ENCODE data around the gene ZMPSTE24. TPM values are rescaled to one million over a fixed set of nuclear protein-coding genes. Genes with fewer than 3 reads are reported as not detected.

ZMPSTE24 gene
- total RNA-seq, 1 donor from 2014 or later: 18.6 TPM

DNA sequence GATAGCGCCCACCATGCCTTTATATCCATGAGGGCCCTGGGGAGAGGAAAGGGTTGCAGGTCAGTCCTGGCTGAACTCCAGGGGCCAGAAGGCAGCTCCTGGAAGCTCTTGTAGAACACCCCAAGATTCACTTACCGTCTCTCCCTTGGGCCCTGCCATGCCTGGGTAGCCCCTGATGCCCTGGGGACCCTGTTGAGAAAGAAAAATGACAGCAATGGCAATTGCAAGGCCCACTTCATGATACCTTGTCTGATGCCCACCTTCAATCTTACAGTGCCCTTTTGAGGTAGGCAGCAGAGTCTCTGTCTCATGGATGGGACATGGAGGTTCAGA lies 52.1 kb downstream of the ZMPSTE24 start:
- TF ChIP-seq, protein P1, sequence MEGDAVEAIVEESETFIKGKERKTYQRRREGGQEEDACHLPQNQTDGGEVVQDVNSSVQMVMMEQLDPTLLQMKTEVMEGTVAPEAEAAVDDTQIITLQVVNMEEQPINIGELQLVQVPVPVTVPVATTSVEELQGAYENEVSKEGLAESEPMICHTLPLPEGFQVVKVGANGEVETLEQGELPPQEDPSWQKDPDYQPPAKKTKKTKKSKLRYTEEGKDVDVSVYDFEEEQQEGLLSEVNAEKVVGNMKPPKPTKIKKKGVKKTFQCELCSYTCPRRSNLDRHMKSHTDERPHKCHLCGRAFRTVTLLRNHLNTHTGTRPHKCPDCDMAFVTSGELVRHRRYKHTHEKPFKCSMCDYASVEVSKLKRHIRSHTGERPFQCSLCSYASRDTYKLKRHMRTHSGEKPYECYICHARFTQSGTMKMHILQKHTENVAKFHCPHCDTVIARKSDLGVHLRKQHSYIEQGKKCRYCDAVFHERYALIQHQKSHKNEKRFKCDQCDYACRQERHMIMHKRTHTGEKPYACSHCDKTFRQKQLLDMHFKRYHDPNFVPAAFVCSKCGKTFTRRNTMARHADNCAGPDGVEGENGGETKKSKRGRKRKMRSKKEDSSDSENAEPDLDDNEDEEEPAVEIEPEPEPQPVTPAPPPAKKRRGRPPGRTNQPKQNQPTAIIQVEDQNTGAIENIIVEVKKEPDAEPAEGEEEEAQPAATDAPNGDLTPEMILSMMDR (IDR thresholded peaks at IDR 0.05): no peak
- DNase-seq (no peak), ATAC-seq (ENCODE audit: low read depth) (no peak)
- Mint-ChIP-seq H3K27ac (no peak overlapping the region), H3K9me3 (no peaks in the 10 kb centered on the region), H3K4me3 (no peak overlapping the region), H3K36me3 (ENCODE audit: low read depth) (no peaks in the 10 kb centered on the region), H3K27me3 (no peaks in the 10 kb centered on the region), H3K4me1 (peaks cover 37% of the 10 kb centered on the region)
- intact Hi-C loops (cut with micrococcal nuclease): loop anchor here (10.0 kb wide), 1 partner anchor 385 kb away; the partner anchor contains the start of gene NFYC
- ChIA-PET CTCF (no interaction called here), POLR2A (no interaction called here)

DNA sequence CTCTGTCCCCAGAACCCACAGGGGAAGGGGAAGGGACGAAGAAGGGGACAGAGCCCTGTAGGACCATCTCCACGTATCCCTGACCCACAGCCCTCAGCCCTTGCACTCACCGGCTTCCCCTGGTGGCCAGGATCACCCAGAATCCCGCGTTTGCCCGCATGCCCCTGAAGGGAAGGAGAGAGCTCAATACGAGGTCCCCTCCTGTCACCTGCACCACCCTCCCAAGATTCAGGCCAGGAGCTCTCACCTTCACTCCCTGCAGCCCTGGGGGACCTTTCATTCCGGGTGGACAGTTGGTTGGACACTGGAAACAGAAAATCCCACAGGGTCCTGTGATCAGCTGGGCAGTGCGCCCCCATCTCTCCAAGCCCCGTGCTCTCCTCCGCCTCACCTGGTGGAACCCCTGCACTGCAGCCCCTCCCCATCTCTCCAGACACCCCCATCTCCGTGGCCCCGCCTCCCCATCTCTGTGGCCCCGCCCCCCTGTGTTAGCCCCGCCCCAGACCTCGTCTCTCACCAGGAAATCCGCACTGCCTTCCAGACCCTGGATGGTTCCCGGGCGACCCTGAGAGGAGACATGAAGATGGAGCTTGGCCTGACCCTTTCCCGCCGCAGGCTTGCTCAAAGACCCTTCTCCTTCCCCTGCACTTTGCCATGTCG lies 53.1 kb downstream of the ZMPSTE24 start:
- Mint-ChIP-seq H3K27me3 (no peaks in the 10 kb centered on the region), H3K9me3 (no peaks in the 10 kb centered on the region), H3K36me3 (ENCODE audit: low read depth) (no peaks in the 10 kb centered on the region), H3K4me1 (peaks cover 46% of the 10 kb centered on the region), H3K27ac (no peak overlapping the region), H3K4me3 (no peak overlapping the region)
- ChIA-PET POLR2A (interaction anchor here (0.5 to 1.3 kb wide), 4 partner anchors 37 to 170 kb away, joined by 3 to 7 read pairs (median 5); partner anchors contain the start of gene SMAP2), CTCF (no interaction called here)
- ATAC-seq (ENCODE audit: low read depth) (no peak), DNase-seq (no peak)
- intact Hi-C loops (cut with micrococcal nuclease): loop anchor here (10.0 kb wide), 1 partner anchor 384 kb away; the partner anchor contains the start of gene NFYC
- TF ChIP-seq, protein P1 (IDR thresholded peaks at IDR 0.05): no peak

DNA sequence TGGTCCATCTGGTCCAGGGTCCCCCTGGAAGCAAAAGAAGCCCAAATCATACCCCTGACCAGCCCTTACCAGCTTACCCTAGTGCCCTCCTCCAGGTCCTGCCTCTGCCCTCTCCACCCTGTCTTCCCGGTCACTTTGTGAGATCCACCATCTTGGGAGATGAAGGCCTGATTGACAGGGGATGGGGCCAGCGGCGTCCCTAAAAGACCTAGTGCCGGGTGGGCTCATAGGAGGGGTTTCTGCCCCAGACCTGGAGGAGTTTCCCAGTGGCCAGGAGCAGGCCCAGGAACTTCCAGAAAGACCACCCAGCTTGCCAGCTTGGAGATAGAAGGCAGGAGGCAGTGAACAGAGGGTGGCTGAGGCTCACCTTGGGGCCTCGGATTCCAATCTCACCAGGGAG lies 53.7 kb downstream of the ZMPSTE24 start:
- intact Hi-C loops (cut with micrococcal nuclease): loop anchor here (2.0 to 10.0 kb wide), 2 partner anchors 271 to 383 kb away; partner anchors contain the start of genes CAP1 and NFYC
- Mint-ChIP-seq H3K27ac (peak overlapping the region; percentile 46), H3K36me3 (ENCODE audit: low read depth) (no peaks in the 10 kb centered on the region), H3K9me3 (no peaks in the 10 kb centered on the region), H3K27me3 (no peaks in the 10 kb centered on the region), H3K4me1 (peaks cover 46% of the 10 kb centered on the region), H3K4me3 (no peak overlapping the region)
- CTCF ChIA-PET: no interaction called here
- TF ChIP-seq, protein P1 (IDR thresholded peaks at IDR 0.05): no peak
- POLR2A ChIA-PET: interaction anchor here (0.5 to 1.3 kb wide), 3 partner anchors 37 to 170 kb away, joined by 4 to 7 read pairs (median 6); partner anchors contain the start of gene SMAP2
- no peak for DNase-seq
- ATAC-seq (ENCODE audit: low read depth): no peak

DNA sequence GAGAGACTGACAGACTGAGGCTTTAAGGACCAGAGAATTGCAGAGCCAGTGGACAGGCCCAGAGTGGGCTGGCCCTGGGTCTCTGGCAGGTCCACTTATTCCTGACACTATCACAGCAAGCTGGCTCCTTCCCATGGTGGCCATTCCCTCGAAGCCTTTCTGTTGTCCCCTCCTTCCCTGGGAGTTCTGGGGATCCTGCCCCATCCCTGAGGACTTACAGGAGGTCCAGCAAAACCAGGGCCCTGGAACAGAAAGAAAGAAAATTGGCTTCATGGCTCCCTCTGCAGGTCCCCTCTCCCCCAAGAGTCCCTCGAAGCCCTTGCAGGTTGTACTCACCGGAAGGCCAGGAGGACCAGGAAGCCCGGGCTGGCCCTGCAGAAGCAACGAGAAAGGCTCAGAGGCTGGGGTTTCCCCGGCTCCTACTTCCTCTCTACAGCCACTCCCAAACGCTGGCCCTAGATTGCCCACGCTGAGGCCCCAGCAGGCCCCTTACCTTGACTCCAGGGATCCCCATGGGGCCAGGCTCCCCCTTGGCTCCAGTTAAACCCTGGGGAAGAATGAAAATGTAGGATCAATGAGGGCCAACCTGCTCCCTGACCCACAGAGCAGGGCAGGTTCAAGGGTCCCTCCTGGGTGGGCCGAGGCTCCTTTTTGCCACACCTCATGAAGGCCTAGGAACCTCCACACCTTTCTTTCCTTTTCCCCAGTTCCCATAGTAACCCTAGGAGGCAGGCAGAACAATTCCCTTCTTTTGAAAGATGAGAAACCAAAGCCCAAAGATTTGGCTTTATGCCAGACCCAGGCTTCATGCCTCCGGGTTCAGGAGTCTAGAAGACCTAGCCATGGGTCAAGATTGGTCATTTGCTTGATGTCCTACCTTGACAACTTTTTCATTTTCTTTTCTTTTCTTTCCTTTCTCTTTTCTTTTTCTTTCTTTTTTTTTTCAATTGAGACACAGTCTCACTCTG lies 54.5 kb downstream of the ZMPSTE24 start:
- ChIA-PET POLR2A (interaction anchor here (1.0 to 5.9 kb wide), 9 partner anchors 29 to 379 kb away, joined by 3 to 51 read pairs (median 5); partner anchors contain the start of genes NFYC, RLF, ZFP69B and ZMPSTE24), CTCF (interaction anchor here (1.2 to 5.7 kb wide), 4 partner anchors 19 to 168 kb away, joined by 3 to 54 read pairs (median 14); no protein-coding TSS in a partner anchor)
- Mint-ChIP-seq H3K4me3 (peak overlapping the region; percentile 35), H3K36me3 (ENCODE audit: low read depth) (no peaks in the 10 kb centered on the region), H3K27ac (peak overlapping the region; percentile 76), H3K4me1 (peaks cover 50% of the 10 kb centered on the region), H3K9me3 (no peaks in the 10 kb centered on the region), H3K27me3 (peaks cover 2% of the 10 kb centered on the region)
- ATAC-seq (ENCODE audit: low read depth) (no peak), DNase-seq (peak; percentile 47)
- intact Hi-C loops (cut with micrococcal nuclease): loop anchor here (2.0 to 10.0 kb wide), 2 partner anchors 272 to 382 kb away; partner anchors contain the start of genes CAP1 and NFYC
- TF ChIP-seq, protein P1 (IDR thresholded peaks at IDR 0.05): no peak
